Measurements from ENCODE around the gene TRAPPC10. TPM values are rescaled to one million over a fixed set of nuclear protein-coding genes. Genes with fewer than 3 reads are reported as not detected.

The TRAPPC10 gene
- total and polyA plus RNA-seq, 2 of the 8 experiments (the other 6 are each of a cell fraction or from before 2014, with no cell fraction given): 18.5 to 29.8 TPM

DNA sequence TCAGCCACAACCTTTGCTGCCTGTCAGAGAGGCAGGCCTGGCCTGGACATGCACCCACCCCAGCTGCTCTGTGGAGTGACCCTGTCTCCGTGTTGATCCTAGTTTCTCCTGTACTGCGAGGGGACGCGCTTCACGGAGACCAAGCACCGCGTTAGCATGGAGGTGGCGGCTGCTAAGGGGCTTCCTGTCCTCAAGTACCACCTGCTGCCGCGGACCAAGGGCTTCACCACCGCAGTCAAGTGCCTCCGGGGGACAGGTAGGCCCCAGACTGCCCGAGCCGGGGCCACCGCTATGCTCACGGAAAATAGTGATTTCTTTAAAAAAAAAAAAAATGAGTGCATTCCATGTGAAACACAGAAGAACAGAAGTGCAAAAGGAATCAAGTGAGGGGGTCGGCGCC is 41.6 kb upstream of the TRAPPC10 start:
- DNase-seq (ENCODE audit: low read depth in 1 of 2, low spot score in 2 of 2): no peak
- no peak overlapping the region for H3K9ac ChIP-seq (replicated peaks in 1 of 4; ENCODE audit: extremely low read depth in 1 of 4, low read depth in 3 of 4, low read length in 3 of 4)
- WGBS, 2 experiments (ENCODE audit: extremely low coverage in 1 of 2, insufficient coverage in 1 of 2, insufficient read length in 1 of 2, insufficient replicate concordance in 2 of 2, low coverage in 1 of 2, low lambda C conversion rate in 2 of 2, missing lambda C conversion rate in 1 of 2): 96% methylated on average over 18 of the region's 18 CpGs; no CpG with 5 or more reads in 1 of the 2 experiments

More for the DNA sequence above, 41.6 kb upstream of the TRAPPC10 start:
- Histone ChIP-seq H3K56ac (replicated peaks; ENCODE audit: insufficient read length, low read depth, low read length) (no peak overlapping the region), H3K36me3 (ENCODE audit: control insufficient read depth in 2 of 4, insufficient read depth in 4 of 4, low read length in 3 of 4) (no peaks in the 10 kb centered on the region), H3K14ac (ENCODE audit: insufficient read length) (no peak overlapping the region), H2AFZ (ENCODE audit: low read length) (no peak overlapping the region), H2BK20ac (ENCODE audit: low read length) (no peak overlapping the region), H2BK15ac (ENCODE audit: low read length) (no peak overlapping the region), H4K5ac (ENCODE audit: insufficient read length, low read depth, low read length) (no peak overlapping the region), H3K27me3 (replicated peaks in 1 of 4; ENCODE audit: control insufficient read depth in 3 of 4, extremely low read depth in 1 of 4, insufficient read depth in 3 of 4, low read length in 3 of 4) (no peaks in the 10 kb centered on the region), H4K91ac (replicated peaks; ENCODE audit: insufficient read length, low read length) (no peak overlapping the region), H4K20me1 (replicated peaks in 1 of 2; ENCODE audit: control insufficient read depth in 1 of 2, insufficient read depth in 2 of 2, low read length in 2 of 2) (peaks cover 0 to 6% of the 10 kb centered on the region in 2 experiments), H3K79me1 (ENCODE audit: low read depth, low read length) (no peaks in the 10 kb centered on the region), H3K9me3 (ENCODE audit: insufficient read depth in 2 of 2, low read depth in 1 of 2, low read length in 1 of 2) (no peaks in the 10 kb centered on the region), H3K4me1 (replicated peaks in 1 of 4; ENCODE audit: control insufficient read depth in 3 of 4, insufficient read depth in 4 of 4, low read length in 3 of 4) (no peaks in the 10 kb centered on the region), H2BK12ac (ENCODE audit: low read depth, low read length) (no peak overlapping the region), H3K4me3 (ENCODE audit: extremely low read depth in 1 of 4, insufficient read depth in 2 of 4, low read depth in 3 of 4, low read length in 4 of 4) (no peak overlapping the region), H3K4me2 (ENCODE audit: insufficient read depth in 1 of 2, low read depth in 2 of 2, low read length in 2 of 2) (no peak overlapping the region), H3K23me2 (ENCODE audit: low read depth, low read length) (peaks cover 7% of the 10 kb centered on the region; the same call in 1 of the 2 replicates), H3K4ac (replicated peaks; ENCODE audit: insufficient read length, low read depth, low read length) (no peak overlapping the region), H2BK5ac (ENCODE audit: low read depth, low read length) (no peak overlapping the region), H4K8ac (ENCODE audit: extremely low read depth, insufficient read depth, low read length) (no peak overlapping the region), H3K23ac (ENCODE audit: insufficient read length) (no peak overlapping the region), H3K79me2 (ENCODE audit: control insufficient read depth in 1 of 2, insufficient read depth in 2 of 2, low read length in 2 of 2) (no peaks in the 10 kb centered on the region), H3K27ac (ENCODE audit: low read depth, low read length) (no peak overlapping the region), H2AK5ac (ENCODE audit: low read depth, low read length) (no peak overlapping the region), H2BK120ac (replicated peaks; ENCODE audit: low read depth, low read length) (no peak overlapping the region), H3K18ac (ENCODE audit: extremely low read depth, low read length) (no peak overlapping the region)
- TF ChIP-seq EGR1 (IDR thresholded peaks at IDR 0.05; ENCODE audit: borderline replicate concordance, low read depth, low read length): no peak
- no peak for TF ChIP-seq KDM1A (IDR thresholded peaks at IDR 0.05; ENCODE audit: borderline replicate concordance, low read length)
- TF ChIP-seq, protein P1, sequence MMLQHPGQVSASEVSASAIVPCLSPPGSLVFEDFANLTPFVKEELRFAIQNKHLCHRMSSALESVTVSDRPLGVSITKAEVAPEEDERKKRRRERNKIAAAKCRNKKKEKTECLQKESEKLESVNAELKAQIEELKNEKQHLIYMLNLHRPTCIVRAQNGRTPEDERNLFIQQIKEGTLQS (IDR thresholded peaks at IDR 0.05; ENCODE audit: insufficient read depth, low read depth, low read length): no peak
- TF ChIP-seq, protein P2, sequence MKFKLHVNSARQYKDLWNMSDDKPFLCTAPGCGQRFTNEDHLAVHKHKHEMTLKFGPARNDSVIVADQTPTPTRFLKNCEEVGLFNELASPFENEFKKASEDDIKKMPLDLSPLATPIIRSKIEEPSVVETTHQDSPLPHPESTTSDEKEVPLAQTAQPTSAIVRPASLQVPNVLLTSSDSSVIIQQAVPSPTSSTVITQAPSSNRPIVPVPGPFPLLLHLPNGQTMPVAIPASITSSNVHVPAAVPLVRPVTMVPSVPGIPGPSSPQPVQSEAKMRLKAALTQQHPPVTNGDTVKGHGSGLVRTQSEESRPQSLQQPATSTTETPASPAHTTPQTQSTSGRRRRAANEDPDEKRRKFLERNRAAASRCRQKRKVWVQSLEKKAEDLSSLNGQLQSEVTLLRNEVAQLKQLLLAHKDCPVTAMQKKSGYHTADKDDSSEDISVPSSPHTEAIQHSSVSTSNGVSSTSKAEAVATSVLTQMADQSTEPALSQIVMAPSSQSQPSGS (IDR thresholded peaks at IDR 0.05; ENCODE audit: low read length): no peak
- TF ChIP-seq RNF2 (IDR thresholded peaks at IDR 0.05; ENCODE audit: borderline replicate concordance, low read depth, low read length, missing control alignments, poor library complexity, severe bottlenecking): no peak
- no peak for TF ChIP-seq SP2 (IDR thresholded peaks at IDR 0.05; ENCODE audit: low read length)
- TF ChIP-seq BRCA1 (IDR thresholded peaks at IDR 0.05; ENCODE audit: low read depth, low read length): no peak
- no peak for TF ChIP-seq CBX5 (IDR thresholded peaks at IDR 0.05; ENCODE audit: low read depth, low read length)
- no peak for TF ChIP-seq KDM4A (IDR thresholded peaks at IDR 0.05; ENCODE audit: low read depth, low read length, severe bottlenecking)
- no peak for FAIRE-seq
- POLR2A ChIA-PET (ENCODE audit: partially characterized antibody): no interaction called here
- CTCF ChIA-PET (ENCODE audit: partially characterized antibody): interaction anchor here (0.6 to 2.6 kb wide), 2 partner anchors 31 to 50 kb away, joined by 3 to 16 read pairs; no protein-coding TSS in a partner anchor
